GM19468 (cell line): Measurements from ENCODE around the gene ZNF747.
"Not testable (repeated sequence)": the region's sequence is repeated elsewhere in the genome, so short reads cannot be mapped to it uniquely, and the experiment has no call there.

ENCODE experiments used
- ATAC-seq: cut with Tn5 transposase; IDR thresholded peaks from one replicate; pipeline ENCODE4 v1.9.1; 2021; ENCODE audit warnings: mild to moderate bottlenecking, moderate library complexity, moderate number of reproducible peaks; ENCODE audit not compliant: unreplicated experiment; ENCODE audit errors: extremely low read depth

Gene ZNF747

DNA sequence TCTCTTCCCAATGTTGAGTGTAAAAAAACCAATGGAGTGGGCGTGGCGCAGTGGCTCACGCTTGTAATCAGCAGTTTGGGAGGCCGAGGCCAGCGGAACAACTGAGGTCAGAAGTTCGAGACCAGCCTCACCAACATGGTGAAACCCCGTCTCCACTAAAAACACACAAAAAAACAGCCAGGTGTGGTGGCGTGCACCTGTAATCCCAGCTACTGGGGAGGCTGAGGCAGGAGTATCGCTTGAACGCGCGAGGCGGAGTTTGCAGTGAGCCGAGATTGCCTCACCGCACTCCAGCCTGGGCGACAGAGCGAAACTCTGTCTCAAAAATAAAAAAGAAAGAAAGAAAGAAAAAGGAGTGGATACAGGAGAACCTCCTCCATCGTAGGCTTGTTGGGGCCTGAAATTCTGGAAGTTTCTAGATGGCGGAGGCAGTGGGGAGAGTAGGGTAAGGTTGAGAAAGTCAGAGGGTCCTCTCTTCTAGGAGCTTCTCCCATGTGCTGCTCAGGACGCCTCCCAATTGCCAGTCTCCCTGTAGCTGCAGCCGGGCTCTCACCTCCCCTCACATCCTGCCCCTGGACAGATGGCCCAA, 24.2 kb upstream of the ZNF747 start:
- ATAC-seq, result no peak

DNA sequence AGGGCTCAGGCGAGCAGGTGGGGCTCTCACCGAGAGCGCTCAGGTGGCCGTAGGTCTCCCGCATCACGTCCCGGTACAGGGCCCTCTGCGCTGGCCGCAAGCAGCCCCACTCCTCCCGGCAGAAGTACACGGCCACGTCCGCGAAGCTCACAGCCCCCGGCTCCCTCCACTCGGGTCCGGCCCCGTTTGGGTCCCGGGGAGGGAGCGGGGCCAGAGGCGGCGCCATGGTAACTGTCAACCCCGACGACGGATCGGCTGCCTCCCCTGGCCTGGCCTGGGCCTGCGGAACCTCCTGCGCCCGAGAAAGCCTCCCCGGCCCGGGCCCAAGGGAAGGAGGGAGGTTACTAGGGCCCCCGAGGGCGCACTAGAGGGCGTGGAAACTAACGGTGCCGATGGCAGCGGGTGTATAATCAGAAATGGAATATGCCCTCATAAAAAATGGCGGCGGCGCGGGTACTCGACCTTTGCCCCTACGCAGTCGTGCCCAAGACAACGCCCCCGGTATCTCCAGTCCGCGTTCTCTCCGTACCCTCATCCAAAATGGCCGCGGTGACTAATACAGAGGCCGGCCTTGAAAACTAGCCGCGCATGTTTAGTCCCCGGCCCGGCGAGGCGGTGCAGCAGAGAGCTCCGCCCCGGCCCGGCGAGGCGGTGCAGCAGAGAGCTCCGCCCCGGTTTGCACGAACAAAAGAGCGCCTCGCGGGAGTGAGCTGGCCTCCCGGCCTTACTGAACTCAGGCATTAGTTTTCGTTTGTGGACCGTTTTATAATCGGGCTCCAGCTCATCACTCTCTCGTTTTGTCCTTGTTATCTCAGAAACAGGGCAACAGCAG, 23.5 kb upstream of the ZNF747 start, which contains the start of gene ZNF764:
Gene ZNF764 (minus strand): TSS at position 418 of the 832 bp plus-strand sequence. CDS start 192 bp downstream, at position 226.
- ATAC-seq, result peak; percentile 87

DNA sequence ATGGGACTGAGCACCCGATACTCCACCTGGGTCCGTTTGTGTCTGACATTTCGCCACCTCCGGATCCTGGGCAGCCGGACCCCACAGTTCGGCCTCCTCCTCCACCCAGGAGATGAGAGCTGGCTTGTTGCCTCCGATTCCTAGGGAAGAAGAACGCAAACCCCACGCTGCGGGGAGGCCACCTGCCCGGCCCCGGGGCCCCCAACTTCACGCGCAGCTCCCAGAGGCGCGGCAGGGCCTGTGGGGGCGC, 23.0 kb upstream of the ZNF747 start:
- no peak for ATAC-seq

DNA sequence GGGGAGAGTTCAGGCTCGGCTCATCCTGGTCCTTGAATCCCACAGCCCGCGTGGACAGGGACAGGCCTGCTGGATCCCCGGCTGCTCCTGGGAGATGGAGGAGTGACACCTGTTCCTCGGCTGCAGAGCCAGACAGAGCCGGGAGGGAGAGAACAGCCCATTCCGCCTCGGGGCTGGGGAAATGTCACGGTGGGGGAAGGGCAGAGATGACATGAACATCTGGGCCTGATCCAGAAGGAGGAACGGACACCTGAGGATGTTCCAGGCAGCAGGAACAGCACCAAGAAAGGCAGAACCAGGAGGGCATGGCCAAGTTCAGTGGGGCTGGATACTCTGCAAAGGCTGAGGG, 21.4 kb upstream of the ZNF747 start:
- ATAC-seq, result no peak

DNA sequence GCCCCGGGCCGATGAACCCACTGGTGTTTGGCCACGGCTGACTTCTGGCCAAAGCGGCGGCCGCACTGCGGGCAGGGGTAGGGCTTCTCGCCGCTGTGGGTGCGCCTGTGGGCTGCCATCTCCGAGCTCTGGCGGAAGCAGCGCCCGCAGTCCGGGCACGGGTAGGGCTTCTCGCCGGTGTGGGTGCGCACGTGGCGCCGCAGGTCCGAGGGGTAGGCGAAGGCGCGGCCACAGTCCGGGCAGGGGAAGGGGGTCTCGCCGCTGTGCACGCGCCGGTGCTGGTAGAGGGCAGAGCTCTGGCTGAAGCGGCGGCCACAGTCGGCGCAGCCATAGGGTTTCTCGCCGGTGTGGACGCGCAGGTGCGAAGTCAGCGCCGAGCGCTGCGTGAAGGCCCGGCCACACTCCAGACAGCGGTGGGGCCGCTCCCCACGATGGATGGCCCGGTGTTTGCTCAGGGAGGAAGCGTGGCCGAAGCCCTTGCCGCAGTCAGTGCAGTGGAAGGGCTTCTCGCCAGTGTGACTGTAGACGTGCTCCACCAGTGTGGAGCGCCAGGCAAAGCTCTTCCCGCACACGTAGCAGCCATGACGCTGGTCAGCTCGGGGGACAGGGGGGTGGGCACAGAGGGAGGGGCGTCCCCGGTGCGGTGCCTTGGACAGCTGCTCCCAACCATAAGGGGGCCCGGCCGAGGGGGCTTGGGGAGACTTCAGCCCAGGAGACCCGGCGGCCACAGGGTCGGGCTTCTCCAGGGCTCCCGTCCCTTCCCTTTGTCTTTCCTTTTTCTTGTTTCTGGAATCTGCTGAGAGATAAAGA, 20.9 kb upstream of the ZNF747 start:
- no peak for ATAC-seq

DNA sequence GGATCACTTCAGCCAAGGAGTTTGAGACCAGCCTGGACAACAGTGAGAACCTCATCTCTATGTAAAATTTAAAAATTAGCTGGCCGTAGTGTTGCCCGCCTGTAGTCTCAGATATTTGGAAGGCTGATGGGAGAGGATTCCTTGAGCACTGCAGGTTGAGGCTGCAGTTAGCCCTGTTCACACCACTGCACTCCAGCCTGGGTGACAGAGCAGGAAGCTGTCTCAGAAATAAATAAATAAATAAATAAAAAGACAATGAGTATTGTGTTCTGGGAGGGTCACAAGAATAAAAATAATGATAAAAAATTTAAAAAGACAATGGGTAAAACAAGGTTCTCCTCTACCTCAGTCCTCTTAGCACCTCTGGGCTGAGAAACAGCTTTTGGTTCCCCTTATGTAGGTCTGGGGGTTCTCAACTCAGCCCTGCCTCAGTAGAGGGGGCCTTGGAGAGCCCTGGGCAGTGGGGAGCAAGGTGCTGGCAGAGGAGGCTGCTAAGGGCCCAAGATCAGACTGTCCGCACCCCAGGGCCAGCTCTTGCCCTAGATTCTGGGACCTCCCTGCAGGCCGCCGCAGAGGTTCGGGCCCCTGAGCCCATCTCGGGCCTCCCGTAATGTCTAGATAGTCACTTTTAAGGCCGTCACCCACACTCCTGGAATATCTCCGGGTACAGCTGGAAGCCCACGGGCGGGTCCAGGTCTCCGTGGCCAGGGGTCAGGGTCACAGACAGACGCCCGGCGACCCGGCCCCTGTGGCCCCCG, 20.1 kb upstream of the ZNF747 start:
- no peak for ATAC-seq

DNA sequence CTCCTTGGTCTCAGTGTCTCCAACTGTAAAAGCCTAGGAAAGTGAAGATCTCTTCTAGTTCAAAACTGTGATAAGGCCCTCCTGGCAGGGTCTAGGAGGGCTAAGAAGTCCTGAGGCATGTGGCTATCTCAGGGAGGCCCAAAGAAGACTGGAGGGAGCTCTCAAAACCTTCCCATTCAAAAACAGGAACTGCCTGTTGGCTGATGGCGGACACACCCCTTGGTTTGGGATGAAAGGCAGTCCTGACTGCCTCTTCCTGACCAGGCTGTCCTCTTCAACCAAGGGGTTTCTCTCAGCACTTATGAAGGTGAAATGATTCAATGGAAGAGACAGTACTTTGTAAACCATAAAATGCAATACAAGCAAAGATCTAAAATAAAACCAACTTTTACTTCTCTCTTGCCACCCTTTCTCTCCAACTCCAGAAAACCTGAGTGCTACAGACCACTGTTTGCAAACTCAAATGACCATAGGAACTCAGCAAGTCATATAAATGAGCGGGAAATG, 18.8 kb upstream of the ZNF747 start:
- no peak for ATAC-seq

DNA sequence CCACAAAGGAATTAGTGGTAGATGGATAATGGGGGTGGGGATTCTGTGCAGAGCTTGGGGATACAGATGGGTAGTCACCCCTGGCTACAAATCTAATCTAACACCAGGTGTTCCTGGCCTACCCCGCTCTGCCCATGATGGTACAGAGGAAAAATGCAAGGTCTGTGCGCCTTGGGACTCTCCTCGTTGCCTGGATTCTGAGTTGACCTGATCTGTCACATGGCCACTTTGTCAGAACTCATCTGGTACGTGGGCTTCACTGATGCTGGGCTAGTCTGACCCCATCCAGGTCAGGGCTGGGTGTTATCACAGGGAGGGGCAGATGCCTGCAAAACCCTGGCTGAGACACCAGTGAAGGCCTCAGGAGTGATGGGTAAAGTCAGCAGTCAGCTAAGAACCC, 18.3 kb upstream of the ZNF747 start:
- ATAC-seq, result no peak

DNA sequence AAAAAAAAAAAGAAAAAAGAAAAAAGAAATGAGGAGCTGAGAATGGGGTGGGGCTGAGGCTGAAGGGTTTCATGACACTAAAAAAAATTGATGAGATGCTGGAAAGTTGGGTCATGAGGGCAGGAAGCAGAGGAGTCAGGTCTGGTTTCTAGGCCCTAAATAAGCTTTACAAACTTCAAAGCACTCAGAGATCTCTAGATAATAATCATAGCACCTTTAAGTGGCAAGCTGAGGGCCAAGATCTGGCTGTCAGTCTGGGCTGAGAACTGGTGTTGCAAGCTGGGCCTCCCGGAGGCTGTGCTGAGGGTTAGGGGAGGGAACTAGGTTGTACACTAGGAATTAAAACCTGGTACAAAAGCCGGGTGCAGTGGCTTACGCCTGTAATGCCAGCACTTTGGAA, 17.1 kb upstream of the ZNF747 start:
- ATAC-seq, result no peak

DNA sequence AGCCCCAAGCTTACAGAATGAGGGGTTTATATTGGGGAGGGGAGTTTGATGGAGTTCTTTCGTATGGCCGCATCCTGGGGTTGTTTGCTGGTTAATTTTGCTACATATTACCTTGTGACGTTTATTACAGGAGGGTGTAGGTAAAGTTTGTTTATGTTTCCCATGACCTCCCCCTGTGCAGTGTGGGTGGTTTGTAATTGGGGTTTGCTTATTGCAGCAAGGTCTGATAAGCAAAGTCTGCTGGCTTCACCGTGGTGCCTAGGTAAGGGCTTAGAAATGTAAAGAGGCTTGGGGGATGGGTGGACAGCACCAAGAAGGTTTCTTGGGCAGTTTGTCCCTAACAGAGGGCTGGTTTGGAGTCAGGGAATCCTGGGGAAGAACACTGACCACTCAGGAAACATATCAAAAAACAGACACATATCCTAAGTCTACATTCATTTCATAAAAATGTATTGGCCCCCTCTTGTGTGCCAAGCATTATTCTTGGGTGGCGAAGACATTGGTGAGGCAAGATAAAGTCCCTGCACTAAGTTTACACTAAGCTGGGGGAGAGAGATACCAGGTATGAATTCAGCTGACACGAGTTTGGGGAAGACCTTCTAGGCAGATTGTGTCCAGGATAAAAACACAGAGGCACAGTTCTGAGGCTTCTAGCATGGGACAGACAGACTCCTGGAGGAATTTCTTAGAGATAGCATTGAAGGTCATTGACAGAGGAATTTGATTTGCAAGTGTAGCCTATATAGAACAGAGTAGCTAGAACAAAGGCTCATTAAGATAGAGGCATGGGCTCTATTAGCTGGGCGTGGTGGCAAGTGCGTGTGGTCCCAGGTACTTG, 14.0 kb upstream of the ZNF747 start:
- no peak for ATAC-seq

DNA sequence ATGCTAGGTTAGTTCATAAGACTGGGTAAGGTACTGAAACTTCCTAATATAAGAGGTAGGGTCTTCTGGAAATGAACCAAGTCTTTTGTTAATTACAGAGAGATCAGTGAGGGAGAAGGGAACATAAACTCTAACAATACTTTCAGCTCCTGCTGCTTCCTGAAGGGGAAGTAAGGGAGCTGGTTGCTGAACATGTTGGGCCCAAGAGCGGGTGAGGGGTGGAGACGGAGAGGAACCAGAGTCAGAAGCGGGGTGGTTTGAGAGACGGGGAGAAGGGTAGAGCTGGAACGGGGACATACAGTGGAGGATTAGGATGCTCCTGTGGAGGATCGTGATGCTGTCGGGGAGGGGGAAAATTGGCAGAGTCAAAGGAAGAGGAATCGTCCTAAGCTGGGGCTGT, 11.5 kb upstream of the ZNF747 start:
- ATAC-seq, result no peak

DNA sequence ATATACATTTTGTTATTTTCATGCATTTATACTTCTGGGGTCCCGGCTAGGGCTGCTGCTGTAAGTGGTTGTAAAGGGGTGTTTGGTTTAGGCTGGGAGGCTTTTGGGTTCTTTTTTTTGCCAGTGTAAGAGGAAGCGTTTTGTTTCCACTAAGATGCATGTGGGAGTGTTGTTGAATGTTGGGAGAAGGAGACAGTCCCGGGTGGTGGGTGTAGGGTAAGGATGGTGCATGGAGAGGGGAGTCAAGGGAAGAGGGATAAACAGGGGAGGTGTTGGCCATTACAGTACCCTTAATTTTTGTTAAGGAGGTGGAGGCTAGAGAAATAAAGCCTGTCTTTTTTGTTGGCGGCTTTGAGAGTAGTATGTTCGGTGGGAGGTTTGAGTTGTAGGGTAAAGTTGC, 8.4 kb upstream of the ZNF747 start:
- ATAC-seq, result no peak

DNA sequence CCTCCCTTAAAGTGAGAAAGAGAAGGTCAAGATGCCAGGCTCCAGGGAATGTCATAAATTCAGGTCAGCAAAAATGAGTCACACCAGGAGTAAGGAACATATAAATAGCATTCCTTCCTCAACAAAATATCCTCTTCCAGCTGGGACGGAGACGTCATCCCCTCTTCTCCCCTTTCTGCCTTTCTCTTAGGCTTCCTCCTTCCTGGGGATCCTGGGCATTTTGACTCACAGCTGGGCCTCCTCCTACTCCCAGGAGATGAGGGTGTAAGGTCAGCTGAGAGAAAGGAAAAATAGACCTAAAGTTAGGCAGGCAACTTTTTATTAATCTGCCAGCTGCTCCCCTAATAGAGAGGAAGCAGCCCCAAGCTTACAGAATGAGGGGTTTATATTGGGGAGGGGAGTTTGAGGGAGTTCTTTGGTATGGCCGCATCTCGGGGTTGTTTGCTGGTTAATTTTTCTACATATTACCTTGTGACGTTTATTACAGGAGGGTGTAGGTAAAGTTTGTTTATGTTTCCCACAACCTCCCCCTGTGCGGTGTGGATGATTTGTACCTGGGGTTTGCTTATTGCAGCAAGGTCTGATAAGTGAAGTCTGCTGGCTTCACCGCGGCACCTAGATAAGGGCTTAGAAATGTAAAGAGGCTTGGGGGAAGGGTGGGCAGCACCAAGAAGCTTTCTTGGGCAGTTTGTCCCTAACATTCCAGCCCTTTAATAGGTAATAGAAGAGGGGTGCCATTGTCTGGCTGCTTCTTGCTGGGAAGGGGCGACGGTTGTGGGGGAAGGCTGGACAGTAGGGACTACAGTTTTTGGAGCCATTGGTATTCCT, 7.1 kb upstream of the ZNF747 start:
- ATAC-seq, result no peak

DNA sequence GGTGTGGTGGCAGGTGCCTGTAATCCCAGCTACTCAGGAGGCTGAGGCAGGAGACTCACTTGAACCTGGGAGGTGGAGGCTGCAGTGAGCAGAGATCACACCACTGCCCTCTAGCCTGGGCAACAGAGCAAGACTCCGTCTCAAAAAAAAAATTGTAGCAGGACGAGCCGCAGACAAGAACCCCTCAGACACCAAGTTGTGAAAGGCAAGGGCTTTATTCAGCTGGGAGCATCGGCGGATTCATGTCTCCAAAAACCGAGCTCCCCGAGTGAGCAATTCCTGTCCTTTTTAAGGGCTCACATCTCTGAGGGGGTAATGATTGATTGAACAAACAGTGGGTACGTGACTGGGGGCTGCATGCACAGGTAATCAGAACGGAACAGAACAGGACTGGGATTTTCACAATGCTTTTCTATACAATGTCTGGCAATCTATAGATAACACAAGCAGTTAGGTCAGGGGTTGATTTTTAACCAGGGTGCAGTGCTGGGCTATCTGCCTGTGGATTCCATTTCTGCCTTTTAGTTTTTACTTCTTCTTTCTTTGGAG, 6.3 kb upstream of the ZNF747 start:
- not testable (repeated sequence) for ATAC-seq

DNA sequence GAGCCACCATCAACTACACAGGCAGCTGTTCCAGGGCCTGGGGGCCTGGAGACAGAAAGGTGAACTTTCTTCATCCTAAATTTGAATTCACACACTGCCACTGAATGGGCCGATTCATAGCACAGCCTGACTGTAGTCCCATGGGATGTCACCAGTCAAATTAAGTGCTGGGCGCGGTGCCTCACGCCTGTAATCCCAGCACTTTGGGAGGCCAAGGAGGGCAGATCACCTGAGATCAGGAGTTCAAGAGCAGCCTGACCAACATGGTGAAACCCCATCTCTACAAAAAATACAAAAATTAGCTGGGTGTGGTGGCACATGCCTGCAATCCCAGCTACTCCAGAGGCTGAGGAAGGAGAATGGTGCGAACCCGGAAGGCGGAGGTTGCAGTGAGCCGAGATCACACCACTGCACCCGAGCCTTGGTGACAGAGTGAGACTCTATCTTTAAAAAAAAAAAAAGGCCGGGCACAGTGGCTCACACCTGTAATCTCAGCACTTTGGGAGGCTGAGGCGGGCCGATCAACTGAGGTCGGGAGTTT, 5.4 kb upstream of the ZNF747 start:
- not testable (repeated sequence) for ATAC-seq

DNA sequence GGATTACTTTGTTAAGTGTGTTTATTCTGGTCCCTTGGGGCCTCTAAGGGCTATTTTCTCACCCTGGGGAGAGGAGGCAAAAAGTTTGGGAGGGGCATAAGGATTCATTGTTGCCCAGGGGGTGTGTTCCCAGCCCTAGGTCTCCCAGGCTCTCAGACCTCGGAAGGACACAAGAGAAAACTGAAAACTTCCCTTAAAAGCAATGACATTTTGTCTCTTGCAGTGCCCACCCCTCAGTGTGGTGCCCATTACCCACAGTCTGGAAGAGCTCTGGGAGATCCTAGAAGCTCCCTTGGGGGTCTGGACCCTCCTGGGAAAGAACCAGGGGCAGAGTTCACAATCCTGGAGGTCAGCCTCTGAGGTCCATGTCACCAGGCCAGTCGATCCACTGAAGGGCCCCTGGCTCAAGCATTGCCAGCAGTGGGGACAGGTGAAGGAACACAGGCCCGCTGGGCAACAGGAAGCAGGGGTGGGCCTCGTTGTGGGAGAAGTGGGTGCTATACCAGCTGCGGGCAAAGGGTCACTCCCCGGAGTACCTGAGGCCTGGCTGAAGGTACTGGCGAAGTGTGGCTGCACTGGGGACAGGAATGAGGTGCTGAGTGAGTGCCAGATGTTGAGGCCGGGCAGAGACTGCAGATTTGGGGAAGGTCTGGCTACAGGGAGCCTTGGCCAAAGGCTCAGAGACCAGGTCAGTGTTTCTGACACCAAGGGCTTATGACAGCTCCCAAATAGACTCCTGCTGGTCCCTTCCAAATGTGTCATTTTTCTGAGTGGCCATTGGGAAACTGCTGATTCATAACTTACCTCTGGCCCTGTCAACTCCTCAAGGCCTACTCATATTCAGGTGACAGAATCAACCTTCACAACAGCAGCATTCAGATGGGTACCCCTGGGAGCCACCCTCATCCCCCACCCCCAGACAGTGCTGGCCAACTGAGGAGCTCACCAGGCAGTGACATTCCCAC, 4.6 kb upstream of the ZNF747 start:
- ATAC-seq, result no peak

DNA sequence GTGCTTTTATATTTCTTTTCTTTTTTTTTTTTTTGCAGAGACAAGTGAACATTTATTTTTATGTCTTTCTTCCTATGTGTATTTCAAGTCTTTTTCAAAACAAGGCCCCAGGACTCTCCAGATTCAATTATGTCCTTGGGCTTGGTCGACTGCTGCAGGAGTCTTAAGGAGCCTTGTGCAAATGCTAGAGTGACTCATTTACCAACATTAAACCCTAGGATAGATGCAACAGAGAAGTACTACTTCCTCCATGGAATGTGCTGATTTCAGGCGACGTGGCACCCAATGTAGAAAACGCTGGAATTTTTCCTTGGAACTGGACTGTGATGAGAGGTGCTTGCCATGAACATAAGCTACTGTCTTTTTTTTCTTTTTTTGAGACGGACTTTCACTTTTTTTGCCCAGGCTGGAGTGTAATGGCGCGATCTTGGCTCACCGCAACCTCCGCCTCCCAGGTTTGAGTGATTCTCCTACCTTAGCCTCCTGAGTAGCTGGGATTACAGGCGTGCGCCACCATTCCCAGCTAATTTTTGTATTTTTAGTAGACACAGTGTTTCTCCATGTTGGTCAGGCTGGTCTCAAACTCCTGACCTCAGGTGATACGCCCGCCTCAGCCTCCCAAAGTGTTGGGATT, 1.9 kb upstream of the ZNF747 start:
- not testable (repeated sequence) for ATAC-seq
